Liver (tissue), 3 donors: ENCODE measurements around the gene TMEM42.

Source experiments
- ATF3 ChIP-seq: IDR thresholded peaks from 2 replicates; pipeline ENCODE4 v1.6.1; 2016; ENCODE audit warnings: antibody characterized with exemption
- CTCF ChIP-seq: fragments of 150-350 bp; IDR thresholded peaks from 2 replicates; pipeline ENCODE4 v1.5.1; 2017; ENCODE audit warnings: improper control_type of control experiment, low read depth, low read length; ENCODE audit not compliant: missing input control
- EGR1 ChIP-seq, 2 donors: IDR thresholded peaks; 2 replicates each; pipeline ENCODE4 v1.6.1; 2016 to 2018; ENCODE audit warnings: antibody characterized with exemption in 2 of 2, low read depth in 2 of 2
- REST ChIP-seq: IDR thresholded peaks from 2 replicates; pipeline ENCODE4 v1.6.1; 2016; ENCODE audit warnings: antibody characterized with exemption, mild to moderate bottlenecking
- donor health status: healthy.
- donor health status: healthy.

- no peak for TF ChIP-seq EGR1 (IDR thresholded peaks at IDR 0.05; ENCODE audit: low read depth in 2 of 2)
- TF ChIP-seq REST: no peak
- TF ChIP-seq CTCF: no peak
- TF ChIP-seq ATF3: no peak
These were observed 47.4 kb downstream of the TMEM42 start for GRCh38 chr3:44909063-44909462.
